VCaP (cell line): ENCODE results near the gene MCCC2.

Experiments used
- H3K27ac ChIP-seq: fragments of 450-650 bp; 2 replicates; pipeline ENCODE4 v1.5.1; 2017
- CTCF ChIP-seq: fragments of 450-650 bp; conservative IDR thresholded peaks from 2 replicates; pipeline ENCODE4 v1.5.1; 2017; ENCODE audit warnings: mild to moderate bottlenecking, moderate library complexity

MCCC2 gene

GRCh38 chr5:71697967-71698366 lies 110.8 kb downstream of the MCCC2 start:
- TF ChIP-seq CTCF = no peak
- H3K27ac ChIP-seq = peak overlapping the region; percentile 88

- TF ChIP-seq CTCF = no peak
- H3K27ac ChIP-seq = peak overlapping the region; percentile 88
Observed at GRCh38 chr5:71699233-71699632, 112.1 kb downstream of the MCCC2 start.

- TF ChIP-seq CTCF = no peak
- peak overlapping the region; percentile 88 for H3K27ac ChIP-seq
Observed at GRCh38 chr5:71699751-71700150, 112.6 kb downstream of the MCCC2 start.

GRCh38 chr5:71700803-71701202 lies 113.7 kb downstream of the MCCC2 start:
- TF ChIP-seq CTCF = no peak
- peak overlapping the region; percentile 88 for H3K27ac ChIP-seq

- peak overlapping the region; percentile 88; the same call in 1 of the 2 replicates for H3K27ac ChIP-seq
- no peak for TF ChIP-seq CTCF
Observed at GRCh38 chr5:71701407-71701806, 114.3 kb downstream of the MCCC2 start.

GRCh38 chr5:71703941-71704340 lies 116.8 kb downstream of the MCCC2 start:
- TF ChIP-seq CTCF = no peak
- no peak overlapping the region for H3K27ac ChIP-seq

GRCh38 chr5:71705421-71705820 lies 118.3 kb downstream of the MCCC2 start:
- H3K27ac ChIP-seq = no peak overlapping the region

More at GRCh38 chr5:71705421-71705820, 118.3 kb downstream of the MCCC2 start:
- TF ChIP-seq CTCF = no peak
